Left lobe of liver (tissue), 2 donors: ENCODE data around the gene JMJD7. TPM values are rescaled to one million over a fixed set of nuclear protein-coding genes. Genes with fewer than 3 reads are reported as not detected.

Source experiments
- ATAC-seq: fragments of 200-7000 bp; cut with Tn5 transposase; one replicate; pipeline ENCODE4 v1.9.1; 2020; ENCODE audit warnings: mild to moderate bottlenecking, moderate library complexity
- DNase-seq: peaks from one replicate; pipeline ENCODE4 v3.0.0-alpha.2; 2020; ENCODE audit warnings: low spot score
- total RNA-seq: library from RNA; stranded (reverse); gene quantifications from one replicate; pipeline ENCODE4 v1.2.1, GENCODE V29; 2021
- donor health status: DM: no; HTN: no; CAD: no; lungs with moderate emphysema.
- donor health status: DM: no; HTN: yes; CAD: no.

Gene JMJD7
- total RNA-seq, 1 donor from 2014 or later = 8.9 TPM

- no peak for DNase-seq
- no peak for ATAC-seq
Observed at GRCh38 chr15:41839781-41840491, 12.0 kb downstream of the JMJD7 start.

- no peak for ATAC-seq
Observed at GRCh38 chr15:41840673-41841072, 12.8 kb downstream of the JMJD7 start.

GRCh38 chr15:41841131-41841530 is 13.2 kb downstream of the JMJD7 start:
- DNase-seq (no peak), ATAC-seq (no peak)

More at GRCh38 chr15:41840673-41841072, 12.8 kb downstream of the JMJD7 start:
- no peak for DNase-seq

- ATAC-seq (no peak), DNase-seq (no peak)
Observed at GRCh38 chr15:41842229-41842628, 14.3 kb downstream of the JMJD7 start.

GRCh38 chr15:41843571-41843970 is 15.7 kb downstream of the JMJD7 start:
- ATAC-seq (no peak), DNase-seq (no peak)

- ATAC-seq (no peak), DNase-seq (no peak)
Observed at GRCh38 chr15:41844814-41845213, 16.9 kb downstream of the JMJD7 start.

GRCh38 chr15:41847206-41847605 is 19.3 kb downstream of the JMJD7 start:
- ATAC-seq (no peak), DNase-seq (no peak)

- DNase-seq (no peak), ATAC-seq (no peak)
Observed at GRCh38 chr15:41847981-41848380, 20.1 kb downstream of the JMJD7 start.

GRCh38 chr15:41848631-41849030 is 20.7 kb downstream of the JMJD7 start:
- no peak for ATAC-seq
- DNase-seq = no peak

GRCh38 chr15:41849204-41849603 is 21.3 kb downstream of the JMJD7 start:
- ATAC-seq (no peak), DNase-seq (no peak)

GRCh38 chr15:41849861-41850260 is 22.0 kb downstream of the JMJD7 start:
- ATAC-seq = no peak
- no peak for DNase-seq

GRCh38 chr15:41850482-41851166 is 22.7 kb downstream of the JMJD7 start:
- ATAC-seq = no peak
- DNase-seq = no peak

GRCh38 chr15:41851167-41851523 is 23.3 kb downstream of the JMJD7 start:
- no peak for DNase-seq

GRCh38 chr15:41851755-41852370 is 24.0 kb downstream of the JMJD7 start:
- DNase-seq (no peak), ATAC-seq (no peak)

More at GRCh38 chr15:41851167-41851523, 23.3 kb downstream of the JMJD7 start:
- ATAC-seq = peak; percentile 6

GRCh38 chr15:41852736-41853590 is 25.1 kb downstream of the JMJD7 start:
- no peak for ATAC-seq
- DNase-seq = no peak

GRCh38 chr15:41853831-41854230 is 25.9 kb downstream of the JMJD7 start:
- ATAC-seq = no peak
- DNase-seq = no peak

GRCh38 chr15:41854443-41854842 is 26.6 kb downstream of the JMJD7 start:
- no peak for DNase-seq

GRCh38 chr15:41855261-41855961 is 27.5 kb downstream of the JMJD7 start:
- no peak for DNase-seq
- ATAC-seq = no peak

More at GRCh38 chr15:41854443-41854842, 26.6 kb downstream of the JMJD7 start:
- ATAC-seq = no peak

- ATAC-seq = no peak
- no peak for DNase-seq
Observed at GRCh38 chr15:41856262-41856661, 28.4 kb downstream of the JMJD7 start.

GRCh38 chr15:41856716-41857115 is 28.8 kb downstream of the JMJD7 start:
- DNase-seq (no peak), ATAC-seq (no peak)
